ENCODE data around the gene TYK2.

- no peak for TF ChIP-seq POLR2A (IDR thresholded peaks at IDR 0.05)
- TF ChIP-seq, protein P1, sequence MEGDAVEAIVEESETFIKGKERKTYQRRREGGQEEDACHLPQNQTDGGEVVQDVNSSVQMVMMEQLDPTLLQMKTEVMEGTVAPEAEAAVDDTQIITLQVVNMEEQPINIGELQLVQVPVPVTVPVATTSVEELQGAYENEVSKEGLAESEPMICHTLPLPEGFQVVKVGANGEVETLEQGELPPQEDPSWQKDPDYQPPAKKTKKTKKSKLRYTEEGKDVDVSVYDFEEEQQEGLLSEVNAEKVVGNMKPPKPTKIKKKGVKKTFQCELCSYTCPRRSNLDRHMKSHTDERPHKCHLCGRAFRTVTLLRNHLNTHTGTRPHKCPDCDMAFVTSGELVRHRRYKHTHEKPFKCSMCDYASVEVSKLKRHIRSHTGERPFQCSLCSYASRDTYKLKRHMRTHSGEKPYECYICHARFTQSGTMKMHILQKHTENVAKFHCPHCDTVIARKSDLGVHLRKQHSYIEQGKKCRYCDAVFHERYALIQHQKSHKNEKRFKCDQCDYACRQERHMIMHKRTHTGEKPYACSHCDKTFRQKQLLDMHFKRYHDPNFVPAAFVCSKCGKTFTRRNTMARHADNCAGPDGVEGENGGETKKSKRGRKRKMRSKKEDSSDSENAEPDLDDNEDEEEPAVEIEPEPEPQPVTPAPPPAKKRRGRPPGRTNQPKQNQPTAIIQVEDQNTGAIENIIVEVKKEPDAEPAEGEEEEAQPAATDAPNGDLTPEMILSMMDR (IDR thresholded peaks at IDR 0.05): no peak
Observed at GRCh38 chr19:10428996-10429381, 48.6 kb upstream of the TYK2 start.
